ENCODE data around the gene IPCEF1. TPM values are rescaled to one million over a fixed set of nuclear protein-coding genes. Genes with fewer than 3 reads are reported as not detected.

Gene IPCEF1
- polyA plus RNA-seq, 1 donor from 2014 or later, result 3.9 TPM

GRCh38 chr6:154222716-154223115 is 133.9 kb downstream of the IPCEF1 start:
- H3K79me2 ChIP-seq (replicated peaks; ENCODE audit: insufficient read depth, low read length), result no peaks in the 10 kb centered on the region
- no peaks in the 10 kb centered on the region for H3K9me3 ChIP-seq (ENCODE audit: low read length)
- no peak overlapping the region for H3K27ac ChIP-seq (ENCODE audit: low read length)
- H3K4me2 ChIP-seq (ENCODE audit: low read length), result no peak overlapping the region
- no peaks in the 10 kb centered on the region for H3K36me3 ChIP-seq (ENCODE audit: insufficient read depth, low read length)
- H3K27me3 ChIP-seq (ENCODE audit: insufficient read depth, low read depth, low read length), result no peaks in the 10 kb centered on the region
- no peak overlapping the region for H3K9ac ChIP-seq (ENCODE audit: low read length)
- H3K4me3 ChIP-seq (ENCODE audit: low read length), result no peak overlapping the region
- H2AFZ ChIP-seq (ENCODE audit: low read depth, low read length), result no peak overlapping the region
- H4K20me1 ChIP-seq (ENCODE audit: insufficient read depth), result no peaks in the 10 kb centered on the region
- H3K9me2 ChIP-seq (ENCODE audit: insufficient read depth, low read length), result no peaks in the 10 kb centered on the region
- TF ChIP-seq EP300 (conservative IDR thresholded peaks at IDR 0.05; ENCODE audit: poor library complexity, severe bottlenecking), result no peak
- TF ChIP-seq MXI1 (conservative IDR thresholded peaks at IDR 0.05; ENCODE audit: poor library complexity, severe bottlenecking), result no peak
- TF ChIP-seq, protein P1, sequence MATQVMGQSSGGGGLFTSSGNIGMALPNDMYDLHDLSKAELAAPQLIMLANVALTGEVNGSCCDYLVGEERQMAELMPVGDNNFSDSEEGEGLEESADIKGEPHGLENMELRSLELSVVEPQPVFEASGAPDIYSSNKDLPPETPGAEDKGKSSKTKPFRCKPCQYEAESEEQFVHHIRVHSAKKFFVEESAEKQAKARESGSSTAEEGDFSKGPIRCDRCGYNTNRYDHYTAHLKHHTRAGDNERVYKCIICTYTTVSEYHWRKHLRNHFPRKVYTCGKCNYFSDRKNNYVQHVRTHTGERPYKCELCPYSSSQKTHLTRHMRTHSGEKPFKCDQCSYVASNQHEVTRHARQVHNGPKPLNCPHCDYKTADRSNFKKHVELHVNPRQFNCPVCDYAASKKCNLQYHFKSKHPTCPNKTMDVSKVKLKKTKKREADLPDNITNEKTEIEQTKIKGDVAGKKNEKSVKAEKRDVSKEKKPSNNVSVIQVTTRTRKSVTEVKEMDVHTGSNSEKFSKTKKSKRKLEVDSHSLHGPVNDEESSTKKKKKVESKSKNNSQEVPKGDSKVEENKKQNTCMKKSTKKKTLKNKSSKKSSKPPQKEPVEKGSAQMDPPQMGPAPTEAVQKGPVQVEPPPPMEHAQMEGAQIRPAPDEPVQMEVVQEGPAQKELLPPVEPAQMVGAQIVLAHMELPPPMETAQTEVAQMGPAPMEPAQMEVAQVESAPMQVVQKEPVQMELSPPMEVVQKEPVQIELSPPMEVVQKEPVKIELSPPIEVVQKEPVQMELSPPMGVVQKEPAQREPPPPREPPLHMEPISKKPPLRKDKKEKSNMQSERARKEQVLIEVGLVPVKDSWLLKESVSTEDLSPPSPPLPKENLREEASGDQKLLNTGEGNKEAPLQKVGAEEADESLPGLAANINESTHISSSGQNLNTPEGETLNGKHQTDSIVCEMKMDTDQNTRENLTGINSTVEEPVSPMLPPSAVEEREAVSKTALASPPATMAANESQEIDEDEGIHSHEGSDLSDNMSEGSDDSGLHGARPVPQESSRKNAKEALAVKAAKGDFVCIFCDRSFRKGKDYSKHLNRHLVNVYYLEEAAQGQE (IDR thresholded peaks at IDR 0.05; ENCODE audit: borderline replicate concordance), result no peak
- no peak for TF ChIP-seq CTCF (IDR thresholded peaks at IDR 0.05; ENCODE audit: poor library complexity, severe bottlenecking)
- no peak for TF ChIP-seq SMC3 (conservative IDR thresholded peaks at IDR 0.05; ENCODE audit: poor library complexity)
- no peak for TF ChIP-seq TAF1 (IDR thresholded peaks at IDR 0.05; ENCODE audit: low read depth)
- TF ChIP-seq EZH2 (IDR thresholded peaks at IDR 0.05; ENCODE audit: borderline replicate concordance, insufficient read depth, low read length, poor library complexity, severe bottlenecking), result no peak
- no peak for TF ChIP-seq POLR2AphosphoS5 (IDR thresholded peaks at IDR 0.05)
- TF ChIP-seq RAD21 (conservative IDR thresholded peaks at IDR 0.05), result no peak
- no peaks in the 10 kb centered on the region for H3F3A ChIP-seq (ENCODE audit: insufficient read depth, low read length, poor library complexity, severe bottlenecking)

DNA sequence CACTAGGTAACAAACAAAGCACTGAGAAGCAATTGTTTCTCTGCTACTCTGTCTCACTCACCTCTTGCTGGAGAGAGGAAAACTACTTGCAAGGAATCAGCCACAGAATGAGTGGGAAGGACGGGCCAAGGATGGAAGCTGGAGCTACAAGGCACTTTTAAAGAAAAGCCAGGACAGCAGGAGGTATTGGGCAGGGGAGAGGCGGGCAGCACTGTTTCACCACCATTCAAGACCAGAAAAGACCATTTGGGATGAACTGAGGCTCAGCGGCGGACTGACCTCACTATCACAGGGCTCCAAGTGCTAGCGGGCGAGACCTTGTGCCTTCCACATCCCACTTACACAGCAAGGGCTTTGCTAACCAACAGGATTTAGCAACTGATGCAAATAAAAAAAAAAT is 137.4 kb downstream of the IPCEF1 start:
- no peaks in the 10 kb centered on the region for H3K9me2 ChIP-seq (ENCODE audit: insufficient read depth, low read length)
- H2AFZ ChIP-seq (ENCODE audit: low read depth, low read length), result no peak overlapping the region
- no peak for TF ChIP-seq RAD21 (conservative IDR thresholded peaks at IDR 0.05)
- TF ChIP-seq EZH2 (IDR thresholded peaks at IDR 0.05; ENCODE audit: borderline replicate concordance, insufficient read depth, low read length, poor library complexity, severe bottlenecking), result no peak
- no peak for TF ChIP-seq CTCF (IDR thresholded peaks at IDR 0.05; ENCODE audit: poor library complexity, severe bottlenecking)
- no peak for TF ChIP-seq TAF1 (IDR thresholded peaks at IDR 0.05; ENCODE audit: low read depth)
- TF ChIP-seq, protein P1 (IDR thresholded peaks at IDR 0.05; ENCODE audit: borderline replicate concordance), result no peak
- TF ChIP-seq MXI1 (conservative IDR thresholded peaks at IDR 0.05; ENCODE audit: poor library complexity, severe bottlenecking), result no peak
- no peak for TF ChIP-seq POLR2AphosphoS5 (IDR thresholded peaks at IDR 0.05)
- TF ChIP-seq EP300 (conservative IDR thresholded peaks at IDR 0.05; ENCODE audit: poor library complexity, severe bottlenecking), result no peak
- TF ChIP-seq SMC3 (conservative IDR thresholded peaks at IDR 0.05; ENCODE audit: poor library complexity), result no peak
- no peaks in the 10 kb centered on the region for H3K79me2 ChIP-seq (replicated peaks; ENCODE audit: insufficient read depth, low read length)
- H4K20me1 ChIP-seq (ENCODE audit: insufficient read depth), result no peaks in the 10 kb centered on the region
- H3K27ac ChIP-seq (ENCODE audit: low read length), result no peak overlapping the region
- no peaks in the 10 kb centered on the region for H3F3A ChIP-seq (ENCODE audit: insufficient read depth, low read length, poor library complexity, severe bottlenecking)
- no peaks in the 10 kb centered on the region for H3K27me3 ChIP-seq (ENCODE audit: insufficient read depth, low read depth, low read length)
- no peaks in the 10 kb centered on the region for H3K36me3 ChIP-seq (ENCODE audit: insufficient read depth, low read length)
- H3K4me3 ChIP-seq (ENCODE audit: low read length), result no peak overlapping the region
- no peak overlapping the region for H3K9ac ChIP-seq (ENCODE audit: low read length)
- no peak overlapping the region for H3K4me2 ChIP-seq (ENCODE audit: low read length)
- H3K9me3 ChIP-seq (ENCODE audit: low read length), result no peaks in the 10 kb centered on the region
